ENCODE results near the gene NCAM2.

Gene NCAM2

GRCh38 chr21:21179619-21180298, 181.6 kb downstream of the NCAM2 start:
- FAIRE-seq = no peak

GRCh38 chr21:21182401-21183010, 184.3 kb downstream of the NCAM2 start:
- FAIRE-seq = no peak

DNA sequence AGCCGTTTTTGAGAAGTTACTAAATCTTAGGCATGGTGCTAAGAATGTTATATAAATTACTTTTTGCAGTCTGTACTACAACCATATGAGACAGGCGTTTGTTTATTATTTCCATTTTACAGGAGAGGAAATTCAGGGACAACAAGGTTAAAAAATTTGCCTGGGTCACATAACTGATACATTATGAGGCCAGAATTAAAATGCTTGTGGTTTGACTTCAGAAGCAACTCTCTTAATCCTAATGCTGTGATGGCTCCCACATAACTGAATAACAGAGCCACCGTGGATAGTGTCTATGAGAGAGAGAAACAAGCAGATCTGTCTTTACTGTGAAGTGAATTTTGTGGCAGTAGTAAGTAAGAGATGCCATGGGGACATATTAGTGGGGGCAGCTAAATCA, 184.9 kb downstream of the NCAM2 start:
- no peak for FAIRE-seq

GRCh38 chr21:21184771-21185528, 186.7 kb downstream of the NCAM2 start:
- no peak for FAIRE-seq

DNA sequence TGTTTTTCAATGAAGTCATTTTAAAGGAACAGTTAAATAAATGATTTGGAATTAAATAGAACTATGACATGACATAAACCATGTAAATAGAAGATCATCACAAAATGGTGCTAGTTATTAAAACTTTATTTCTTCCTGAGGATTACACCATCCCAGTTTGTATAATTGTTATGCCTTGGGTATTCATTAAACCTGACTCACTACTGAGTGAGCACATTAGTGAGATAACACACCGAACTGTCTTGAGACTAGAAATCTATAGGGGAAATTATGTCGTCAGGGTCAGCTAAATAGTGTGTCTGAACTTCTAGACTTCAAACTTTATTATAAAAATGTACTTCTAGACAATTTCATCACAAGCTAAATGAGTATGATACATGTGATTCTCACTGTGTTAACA, 189.4 kb downstream of the NCAM2 start:
- FAIRE-seq = no peak

- FAIRE-seq = no peak
Observed at GRCh38 chr21:21188513-21189195, 190.4 kb downstream of the NCAM2 start.

DNA sequence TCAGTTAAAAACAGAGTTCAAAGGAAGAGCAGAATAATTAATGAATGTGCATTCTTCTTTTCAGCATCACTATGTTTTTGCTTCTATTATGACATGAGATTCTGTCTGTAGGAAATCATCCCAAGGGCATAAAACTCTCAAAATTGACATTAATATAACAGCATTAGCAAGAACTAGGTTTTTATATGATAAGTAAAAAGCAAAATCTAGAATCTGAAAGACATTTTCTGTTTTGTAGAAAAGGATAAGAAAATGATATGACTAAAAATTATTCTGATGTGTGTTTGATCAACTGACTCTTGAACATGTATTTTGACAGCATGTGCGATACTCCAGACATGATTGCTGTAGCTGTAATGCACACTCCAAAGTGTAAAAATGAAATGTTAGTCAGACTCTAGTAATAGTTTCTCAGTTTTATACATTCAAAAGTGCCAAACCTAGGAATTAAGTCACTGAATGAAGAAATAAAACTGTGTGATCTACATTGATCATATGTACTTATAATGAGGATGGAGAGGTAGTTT, 197.3 kb downstream of the NCAM2 start:
- no peak for FAIRE-seq

DNA sequence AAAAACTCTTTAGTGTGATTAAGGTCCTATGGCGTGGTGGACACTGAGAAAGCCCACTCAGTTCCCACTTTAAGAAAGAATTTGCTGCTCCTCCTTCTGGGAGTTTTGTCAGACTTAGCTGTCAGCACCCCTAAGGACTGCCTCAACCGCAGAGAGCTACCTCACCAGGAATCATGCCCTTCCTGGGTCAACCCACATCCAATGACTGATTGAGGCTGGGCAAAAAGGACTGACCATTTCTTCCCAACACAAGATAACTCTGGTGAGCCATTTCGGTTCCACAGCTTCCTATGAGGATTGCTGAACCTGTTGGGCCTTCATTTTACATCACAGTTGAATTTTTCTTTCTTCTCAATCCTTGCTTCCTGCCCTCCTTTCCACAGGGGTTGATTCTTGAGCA, 197.9 kb downstream of the NCAM2 start:
- FAIRE-seq = no peak

- FAIRE-seq = no peak
Observed at GRCh38 chr21:21196848-21197247, 198.6 kb downstream of the NCAM2 start.

DNA sequence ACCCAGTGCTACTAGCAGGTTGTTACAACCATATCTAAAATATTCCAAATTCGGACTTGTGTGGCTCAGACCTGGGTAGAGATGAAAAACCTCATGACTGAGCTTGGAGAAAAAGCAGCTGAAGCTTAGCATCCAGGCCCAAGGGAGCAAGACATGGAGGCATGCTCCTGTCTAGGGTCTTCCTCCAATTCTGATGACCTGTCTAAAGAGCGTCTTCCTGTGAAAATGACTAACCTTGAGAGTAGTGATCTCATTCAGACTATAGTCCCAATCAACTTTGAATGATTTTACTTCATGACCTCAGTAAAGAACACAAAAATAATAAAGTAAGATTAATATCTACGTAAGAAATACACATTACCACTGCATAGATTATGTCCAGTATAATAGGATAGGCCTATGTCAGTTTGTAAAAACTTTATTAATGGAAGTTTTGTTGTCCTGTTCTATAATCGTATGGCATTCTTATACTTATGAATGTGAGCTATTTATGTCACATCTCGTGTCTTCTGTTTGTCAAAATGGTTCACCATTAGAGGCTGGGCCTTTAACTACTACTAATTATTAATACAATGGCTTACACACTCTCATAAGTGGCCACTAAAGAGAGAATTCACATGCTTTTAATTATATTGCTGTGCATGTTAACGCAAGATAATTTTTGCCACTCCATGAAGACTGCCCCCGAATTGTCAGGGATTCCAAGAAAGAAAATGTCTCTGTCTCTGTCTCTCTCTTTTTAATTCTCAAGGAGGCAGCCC, 201.3 kb downstream of the NCAM2 start:
- FAIRE-seq = no peak

GRCh38 chr21:21200103-21200938, 202.1 kb downstream of the NCAM2 start:
- no peak for FAIRE-seq

DNA sequence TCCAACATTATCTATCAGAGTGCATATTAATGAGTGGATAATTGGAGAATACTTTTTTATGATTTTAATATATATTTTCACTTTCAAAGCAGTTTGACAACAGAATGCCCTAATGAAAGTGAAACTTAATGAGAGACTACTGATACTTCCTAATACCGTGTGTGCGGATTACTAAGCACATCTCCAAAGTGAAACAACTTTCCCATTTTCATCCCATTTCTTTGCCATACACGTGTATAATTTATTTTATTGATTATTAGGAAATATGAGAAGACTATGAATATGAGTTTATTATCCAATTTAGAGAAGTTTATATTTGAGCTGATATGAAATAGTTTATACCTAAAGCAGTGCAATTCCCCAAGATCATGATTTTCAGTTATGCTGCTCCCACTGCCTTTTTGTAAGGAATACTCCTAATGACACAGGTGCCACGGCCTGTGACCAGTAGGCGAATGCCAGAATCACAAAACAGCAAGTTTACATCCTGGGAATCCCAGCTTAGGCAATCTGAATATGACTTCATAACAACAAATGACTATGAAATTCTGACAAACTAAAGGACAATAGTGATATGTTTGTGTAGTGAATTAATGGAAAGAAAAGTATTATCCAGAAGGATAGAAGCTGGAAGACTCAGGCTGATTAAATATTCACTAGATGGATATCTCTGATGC, 202.9 kb downstream of the NCAM2 start:
- FAIRE-seq = no peak

GRCh38 chr21:21203822-21204339, 205.7 kb downstream of the NCAM2 start:
- no peak for FAIRE-seq

DNA sequence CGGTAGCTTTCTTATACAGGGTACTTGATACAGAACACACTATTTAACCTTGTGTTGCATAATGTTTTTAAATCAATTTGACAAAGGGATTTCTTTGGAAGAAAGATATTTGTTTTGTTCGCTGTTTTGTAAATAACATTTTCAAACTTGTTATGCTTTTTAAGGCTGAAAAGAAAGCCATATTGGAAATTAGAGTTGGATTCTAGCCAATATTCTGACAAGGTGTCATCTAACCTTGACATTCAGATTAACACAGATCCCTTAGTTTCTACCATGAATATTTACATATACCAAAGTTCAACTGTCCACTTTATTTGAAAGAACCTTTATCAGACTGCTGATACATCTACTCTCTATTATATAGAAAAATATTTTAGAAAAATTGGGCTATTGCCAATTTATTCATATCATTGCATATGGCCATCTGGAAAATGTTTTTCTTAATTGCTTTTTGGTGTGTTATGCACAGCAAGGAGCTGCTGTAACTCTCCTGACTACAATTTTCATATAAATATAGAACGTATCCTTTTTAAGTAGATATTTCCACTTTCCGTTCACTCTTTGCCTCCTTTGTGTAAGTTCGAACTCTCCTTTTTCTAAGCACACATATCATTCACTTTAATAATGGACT, 206.3 kb downstream of the NCAM2 start:
- no peak for FAIRE-seq

GRCh38 chr21:21205604-21206003, 207.4 kb downstream of the NCAM2 start:
- no peak for FAIRE-seq

DNA sequence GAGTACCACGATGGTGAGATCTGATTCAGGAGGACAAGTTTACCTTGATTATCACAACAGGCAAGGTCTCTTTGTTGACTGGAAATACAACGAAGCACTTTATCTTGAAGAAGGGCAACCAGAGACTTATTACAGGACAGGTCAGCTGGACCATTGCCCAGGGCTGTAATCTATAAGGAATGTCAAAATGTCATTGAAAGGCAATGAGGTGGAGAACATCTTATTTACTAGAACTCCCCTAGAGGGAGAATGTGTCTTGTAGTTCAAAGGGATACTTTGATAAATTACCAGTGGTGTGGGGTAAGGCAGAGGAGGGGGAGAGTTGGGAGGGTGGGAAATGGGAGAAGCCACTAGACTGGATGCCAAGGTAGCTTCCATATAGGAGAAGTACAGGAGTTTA, 212.3 kb downstream of the NCAM2 start:
- no peak for FAIRE-seq

DNA sequence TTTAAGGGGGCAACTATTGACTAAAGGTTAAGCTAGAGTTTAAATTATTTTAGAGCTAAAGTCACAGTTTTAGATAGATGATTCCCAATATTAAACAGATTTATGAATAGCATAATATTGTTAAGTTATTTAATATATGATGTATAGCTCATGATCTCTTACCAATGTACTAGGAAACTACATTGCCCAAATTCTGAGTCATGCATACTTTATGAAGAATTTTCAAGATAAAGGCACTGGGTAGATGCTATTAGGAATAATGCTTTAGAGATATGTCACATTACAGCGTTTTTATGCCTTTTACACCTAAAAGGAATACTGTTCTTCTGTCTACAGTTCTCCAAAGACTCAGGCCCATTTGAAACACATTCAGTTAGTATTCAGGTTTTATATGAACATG, 215.1 kb downstream of the NCAM2 start:
- no peak for FAIRE-seq

DNA sequence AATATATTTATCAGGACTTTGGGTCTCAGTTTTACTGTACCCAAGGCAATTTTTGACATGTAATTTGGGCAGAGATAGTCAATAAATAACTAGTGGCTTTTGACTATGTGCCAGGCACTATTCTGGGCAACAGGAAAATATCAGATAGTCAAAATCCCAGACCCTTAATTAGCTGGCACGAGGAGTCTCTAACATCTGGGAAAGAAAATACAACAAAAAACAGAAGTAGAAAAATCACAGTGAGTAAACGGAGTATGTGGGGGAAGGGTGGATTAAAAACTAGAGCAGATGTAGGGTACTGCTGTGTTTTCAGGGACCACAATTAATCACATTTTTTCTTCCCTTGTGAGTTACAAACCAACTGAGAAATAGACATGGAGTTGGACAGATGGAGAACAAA, 217.8 kb downstream of the NCAM2 start:
- no peak for FAIRE-seq

DNA sequence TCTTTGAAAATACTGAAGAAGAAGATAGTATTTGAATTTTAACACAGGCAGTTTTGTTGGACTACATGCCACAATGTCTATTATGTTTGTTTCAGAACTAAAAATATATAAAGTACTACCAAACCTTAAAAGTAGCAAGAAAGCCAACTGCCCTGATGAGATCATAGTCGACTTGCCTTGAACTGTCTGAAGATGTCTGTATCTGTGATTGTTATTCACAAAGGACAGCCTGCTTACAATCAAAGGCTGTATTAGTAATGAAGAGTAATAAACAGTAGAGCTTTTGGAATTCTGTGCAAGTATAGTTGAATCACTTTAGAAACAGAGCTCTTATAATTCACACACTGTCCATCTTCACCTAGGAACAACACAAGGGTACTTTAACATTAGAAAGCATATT, 228.3 kb downstream of the NCAM2 start:
- no peak for FAIRE-seq

- no peak for FAIRE-seq
Observed at GRCh38 chr21:21230672-21231071, 232.5 kb downstream of the NCAM2 start.
